ENCODE data around the gene CDH13.

GRCh38 chr16:82713778-82714177, 87.0 kb downstream of the CDH13 start:
- TF ChIP-seq CTCF (IDR thresholded peaks at IDR 0.05; ENCODE audit: low read length) (no peak), EZH2phosphoT487 (IDR thresholded peaks at IDR 0.05; ENCODE audit: low read length) (no peak), EZH2 (optimal IDR thresholded peaks at IDR 0.05; ENCODE audit: low read depth, low read length) (no peak)
